ENCODE data around the gene MZB1.

The MZB1 gene

DNA sequence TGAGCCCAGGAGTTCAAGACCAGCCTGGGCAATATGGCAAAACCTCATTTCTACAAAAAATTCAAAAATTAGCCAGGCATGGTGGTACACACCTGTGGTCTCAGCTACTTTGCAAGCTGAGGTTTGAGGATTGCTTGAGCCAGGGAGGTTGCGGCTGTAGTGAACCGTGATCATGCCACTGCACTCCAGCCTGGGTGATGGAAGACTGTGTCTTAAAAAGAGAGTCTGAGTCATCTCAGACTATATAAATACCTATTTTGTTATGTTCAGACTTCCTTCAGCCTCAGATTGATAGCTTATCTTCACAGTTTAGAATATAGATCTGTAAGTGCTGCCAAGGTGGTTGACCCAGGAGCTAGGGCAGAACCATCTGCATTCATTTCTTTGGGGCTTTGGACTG, 49.7 kb downstream of the MZB1 start:
- Histone ChIP-seq H3K27ac (no peak overlapping the region), H3K4me3 (no peak overlapping the region), H3K4me1 (peaks cover 0 to 54% (median 22%) of the 10 kb centered on the region in 4 donors), H3K27me3 (no peaks in the 10 kb centered on the region), H3K36me3 (no peaks in the 10 kb centered on the region), H3K9me3 (no peaks in the 10 kb centered on the region)
- TF ChIP-seq, protein P1, sequence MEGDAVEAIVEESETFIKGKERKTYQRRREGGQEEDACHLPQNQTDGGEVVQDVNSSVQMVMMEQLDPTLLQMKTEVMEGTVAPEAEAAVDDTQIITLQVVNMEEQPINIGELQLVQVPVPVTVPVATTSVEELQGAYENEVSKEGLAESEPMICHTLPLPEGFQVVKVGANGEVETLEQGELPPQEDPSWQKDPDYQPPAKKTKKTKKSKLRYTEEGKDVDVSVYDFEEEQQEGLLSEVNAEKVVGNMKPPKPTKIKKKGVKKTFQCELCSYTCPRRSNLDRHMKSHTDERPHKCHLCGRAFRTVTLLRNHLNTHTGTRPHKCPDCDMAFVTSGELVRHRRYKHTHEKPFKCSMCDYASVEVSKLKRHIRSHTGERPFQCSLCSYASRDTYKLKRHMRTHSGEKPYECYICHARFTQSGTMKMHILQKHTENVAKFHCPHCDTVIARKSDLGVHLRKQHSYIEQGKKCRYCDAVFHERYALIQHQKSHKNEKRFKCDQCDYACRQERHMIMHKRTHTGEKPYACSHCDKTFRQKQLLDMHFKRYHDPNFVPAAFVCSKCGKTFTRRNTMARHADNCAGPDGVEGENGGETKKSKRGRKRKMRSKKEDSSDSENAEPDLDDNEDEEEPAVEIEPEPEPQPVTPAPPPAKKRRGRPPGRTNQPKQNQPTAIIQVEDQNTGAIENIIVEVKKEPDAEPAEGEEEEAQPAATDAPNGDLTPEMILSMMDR (IDR thresholded peaks at IDR 0.05) = no peak
- intact Hi-C loops (cut with DNase I; ENCODE audit: low total_unique reads) = loop anchor here (5.0 kb wide), 1 partner anchor 48 kb away; the partner anchor contains the start of gene MATR3
- DNase-seq = no peak
